ENCODE results near the gene PSEN1. TPM values are rescaled to one million over a fixed set of nuclear protein-coding genes. Genes with fewer than 3 reads are reported as not detected.

PSEN1 gene
- total and polyA plus RNA-seq, 2 of the 8 experiments (the other 6 are each of a cell fraction or from before 2014, with no cell fraction given) = 10.1 to 38.7 TPM

GRCh38 chr14:73230051-73230450, 93.7 kb downstream of the PSEN1 start (continued):
- TF ChIP-seq CHD7 (IDR thresholded peaks at IDR 0.05; ENCODE audit: insufficient replicate concordance, low read length) = no peak
- no peak for TF ChIP-seq RFX5 (IDR thresholded peaks at IDR 0.05; ENCODE audit: borderline replicate concordance, low read depth, low read length)
- no peak for TF ChIP-seq KDM1A (IDR thresholded peaks at IDR 0.05; ENCODE audit: borderline replicate concordance, low read length)
- no peak for TF ChIP-seq HDAC6 (IDR thresholded peaks at IDR 0.05; ENCODE audit: low read depth, low read length)
- no peak for TF ChIP-seq SIN3A (conservative IDR thresholded peaks at IDR 0.05 in 1 of 2, IDR thresholded peaks at IDR 0.05 in 1 of 2; ENCODE audit: low read depth in 1 of 2, low read length in 2 of 2)
- no peak for TF ChIP-seq CHD2 (IDR thresholded peaks at IDR 0.05; ENCODE audit: low read length)

All from H1 (cell line).